WERI-Rb-1 (cell line): ENCODE results near the gene BLACAT1.

Experiments
- DNase-seq: peaks from one replicate; pipeline ENCODE4 v3.0.0-alpha.2; 2020
- H3K27ac ChIP-seq: fragments of 250-450 bp; sonication (Bioruptor Pico); 2 replicates; pipeline ENCODE4 v1.5.1; 2020; ENCODE audit warnings: mild to moderate bottlenecking, moderate library complexity
- H3K27me3 ChIP-seq: fragments of 250-450 bp; sonication (Bioruptor Pico); 2 replicates; pipeline ENCODE4 v1.5.1; 2021; ENCODE audit warnings: mild to moderate bottlenecking, low read depth, moderate library complexity; ENCODE audit not compliant: insufficient read depth, severe bottlenecking
- H3K36me3 ChIP-seq: fragments of 250-450 bp; sonication (Bioruptor Pico); 2 replicates; pipeline ENCODE4 v1.5.1; 2020; ENCODE audit warnings: mild to moderate bottlenecking, moderate library complexity
- H3K4me3 ChIP-seq: 2 replicates; pipeline ENCODE4 v1.5.1; 2011; ENCODE audit warnings: low read depth, mild to moderate bottlenecking, control low read depth, low read length
- H3K9me3 ChIP-seq: fragments of 250-450 bp; sonication (Bioruptor Pico); 2 replicates; pipeline ENCODE4 v1.5.1; 2021; ENCODE audit warnings: mild to moderate bottlenecking, moderate library complexity; ENCODE audit not compliant: severe bottlenecking
- TF ChIP-seq, protein P1 (sequence below): IDR thresholded peaks from 2 replicates; pipeline ENCODE4 v1.5.1; 2011; ENCODE audit warnings: low read depth, mild to moderate bottlenecking, control low read depth, inconsistent platforms, low read length

BLACAT1 gene

DNA sequence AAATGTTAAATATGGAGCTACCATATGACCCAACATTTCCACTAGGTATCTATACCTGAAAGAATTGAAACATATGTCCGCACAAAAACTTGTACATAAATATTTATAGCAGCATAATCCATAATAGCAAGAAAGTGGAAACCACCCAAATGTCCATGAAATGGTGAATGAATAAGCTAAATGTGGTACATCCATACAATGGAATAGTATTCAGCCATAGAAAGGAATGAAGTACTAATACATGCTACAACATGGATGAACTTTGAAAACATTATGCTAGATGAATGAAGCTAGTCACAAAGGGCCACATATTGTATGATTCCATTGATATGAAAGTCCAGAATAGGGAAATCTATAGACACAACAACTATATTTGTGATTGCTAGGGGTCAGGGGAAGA is 20.0 kb upstream of the BLACAT1 start:
- peaks cover 14% of the 10 kb centered on the region for H3K27me3 ChIP-seq
- no peak for DNase-seq
- H3K4me3 ChIP-seq: no peak overlapping the region
- H3K27ac ChIP-seq: no peak overlapping the region
- TF ChIP-seq, protein P1, sequence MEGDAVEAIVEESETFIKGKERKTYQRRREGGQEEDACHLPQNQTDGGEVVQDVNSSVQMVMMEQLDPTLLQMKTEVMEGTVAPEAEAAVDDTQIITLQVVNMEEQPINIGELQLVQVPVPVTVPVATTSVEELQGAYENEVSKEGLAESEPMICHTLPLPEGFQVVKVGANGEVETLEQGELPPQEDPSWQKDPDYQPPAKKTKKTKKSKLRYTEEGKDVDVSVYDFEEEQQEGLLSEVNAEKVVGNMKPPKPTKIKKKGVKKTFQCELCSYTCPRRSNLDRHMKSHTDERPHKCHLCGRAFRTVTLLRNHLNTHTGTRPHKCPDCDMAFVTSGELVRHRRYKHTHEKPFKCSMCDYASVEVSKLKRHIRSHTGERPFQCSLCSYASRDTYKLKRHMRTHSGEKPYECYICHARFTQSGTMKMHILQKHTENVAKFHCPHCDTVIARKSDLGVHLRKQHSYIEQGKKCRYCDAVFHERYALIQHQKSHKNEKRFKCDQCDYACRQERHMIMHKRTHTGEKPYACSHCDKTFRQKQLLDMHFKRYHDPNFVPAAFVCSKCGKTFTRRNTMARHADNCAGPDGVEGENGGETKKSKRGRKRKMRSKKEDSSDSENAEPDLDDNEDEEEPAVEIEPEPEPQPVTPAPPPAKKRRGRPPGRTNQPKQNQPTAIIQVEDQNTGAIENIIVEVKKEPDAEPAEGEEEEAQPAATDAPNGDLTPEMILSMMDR: no peak
- H3K36me3 ChIP-seq: no peaks in the 10 kb centered on the region
- peaks cover 17% of the 10 kb centered on the region for H3K9me3 ChIP-seq

DNA sequence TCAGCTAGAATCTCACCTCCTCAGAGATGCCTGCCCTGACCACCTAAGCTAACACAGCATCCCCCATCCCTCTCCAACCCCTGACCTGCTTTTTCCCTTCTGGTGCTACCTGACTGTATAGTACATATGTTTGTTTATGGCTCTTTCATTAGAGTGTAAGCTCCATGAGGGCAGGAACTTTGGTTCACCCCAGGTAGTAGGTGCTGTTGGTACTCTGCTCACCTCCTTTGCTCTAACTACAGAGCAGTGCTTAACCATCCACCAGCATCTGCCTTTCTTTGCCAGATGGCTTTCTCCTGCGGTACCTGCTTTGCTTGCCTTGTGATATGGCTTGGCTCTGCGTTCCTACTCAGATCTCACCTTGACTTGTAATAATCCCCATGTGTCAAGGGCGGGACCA is 18.7 kb upstream of the BLACAT1 start:
- Histone ChIP-seq H3K4me3 (no peak overlapping the region), H3K27ac (no peak overlapping the region), H3K27me3 (peaks cover 9% of the 10 kb centered on the region), H3K36me3 (no peaks in the 10 kb centered on the region), H3K9me3 (peaks cover 17% of the 10 kb centered on the region)
- no peak for DNase-seq
- TF ChIP-seq, protein P1: no peak

DNA sequence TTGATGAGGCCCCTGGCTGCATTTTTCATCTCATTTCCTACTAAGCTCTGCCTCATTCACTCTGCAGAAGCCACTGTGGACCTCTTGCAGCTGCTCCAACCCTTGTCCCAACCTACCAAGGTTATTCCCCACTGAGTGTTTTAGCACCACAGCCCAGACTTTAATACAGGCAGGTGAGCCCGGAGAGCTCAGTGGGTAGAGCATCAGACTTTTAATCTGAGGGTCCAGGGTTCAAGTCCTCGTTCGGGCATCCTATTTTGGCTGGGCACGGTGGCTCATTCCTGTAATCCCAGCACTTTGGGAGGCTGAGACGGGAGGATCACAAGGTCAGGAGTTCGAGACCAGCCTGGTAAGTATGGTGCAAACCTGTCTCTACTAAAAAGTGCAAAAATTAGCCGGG is 18.1 kb upstream of the BLACAT1 start:
- DNase-seq: no peak
- no peaks in the 10 kb centered on the region for H3K36me3 ChIP-seq
- TF ChIP-seq, protein P1: no peak
- H3K27ac ChIP-seq: no peak overlapping the region
- H3K9me3 ChIP-seq: peaks cover 17% of the 10 kb centered on the region
- no peak overlapping the region for H3K4me3 ChIP-seq
- peaks cover 13% of the 10 kb centered on the region for H3K27me3 ChIP-seq

DNA sequence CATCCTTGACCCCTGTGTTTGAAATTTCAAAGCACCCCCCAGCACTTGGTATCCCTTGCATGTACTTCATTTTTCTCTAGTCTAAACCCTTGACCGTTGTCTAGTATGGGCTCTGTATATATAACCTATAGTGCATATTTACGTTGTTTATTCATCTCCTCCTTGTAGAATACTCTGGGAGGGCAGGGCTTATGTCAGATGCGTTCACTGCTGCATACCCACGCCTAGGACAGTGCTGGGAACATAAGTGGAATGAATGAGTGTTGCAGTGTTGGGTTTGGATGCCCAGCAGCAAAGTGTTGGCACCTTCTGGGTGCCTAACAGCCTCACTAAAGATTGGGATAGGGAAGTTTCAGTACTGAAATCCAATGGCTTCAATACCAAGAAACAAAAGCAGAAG is 17.6 kb upstream of the BLACAT1 start:
- TF ChIP-seq, protein P1: no peak
- Histone ChIP-seq H3K4me3 (no peak overlapping the region), H3K27me3 (peaks cover 16% of the 10 kb centered on the region), H3K27ac (no peak overlapping the region), H3K9me3 (peaks cover 17% of the 10 kb centered on the region), H3K36me3 (no peaks in the 10 kb centered on the region)
- no peak for DNase-seq

DNA sequence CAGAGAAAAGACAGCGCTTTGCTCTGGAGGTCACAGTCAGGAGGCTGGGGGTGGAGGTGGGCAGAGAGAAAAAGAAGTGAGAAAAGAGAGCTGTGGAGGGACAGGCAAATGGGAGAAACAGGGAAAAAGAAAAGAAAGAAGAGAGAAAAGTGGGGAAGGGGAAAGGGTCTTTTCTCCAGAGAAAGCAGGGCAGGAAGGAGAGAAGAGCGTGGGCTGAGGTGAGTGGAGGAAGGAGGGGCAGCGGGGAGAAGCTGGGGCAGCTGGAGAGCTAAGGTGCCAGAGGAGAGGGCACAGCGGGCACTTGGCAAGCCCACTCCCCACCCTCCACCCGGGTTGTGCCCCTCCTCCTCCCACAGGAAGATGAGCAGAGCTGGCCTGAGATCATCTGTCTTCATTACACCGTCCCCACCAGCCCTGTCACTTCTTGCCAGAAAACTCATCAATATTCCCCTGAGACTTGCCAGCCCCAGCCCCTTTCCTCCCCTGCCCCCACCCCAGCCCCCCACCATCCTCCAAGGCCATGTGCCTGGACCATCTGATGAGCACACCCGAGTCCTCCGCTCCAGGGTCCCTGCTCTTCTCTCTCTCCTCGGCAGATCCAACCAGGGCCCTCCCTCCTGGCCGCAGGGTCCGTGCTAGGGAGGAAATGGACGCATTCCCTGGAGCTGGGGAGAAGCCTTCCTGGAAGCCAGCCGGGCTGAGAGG is 17.0 kb upstream of the BLACAT1 start:
- TF ChIP-seq, protein P1: no peak
- peak; percentile 78 for DNase-seq
- peaks cover 16% of the 10 kb centered on the region for H3K27me3 ChIP-seq
- no peak overlapping the region for H3K4me3 ChIP-seq
- no peaks in the 10 kb centered on the region for H3K36me3 ChIP-seq
- H3K9me3 ChIP-seq: peaks cover 17% of the 10 kb centered on the region
- no peak overlapping the region for H3K27ac ChIP-seq

DNA sequence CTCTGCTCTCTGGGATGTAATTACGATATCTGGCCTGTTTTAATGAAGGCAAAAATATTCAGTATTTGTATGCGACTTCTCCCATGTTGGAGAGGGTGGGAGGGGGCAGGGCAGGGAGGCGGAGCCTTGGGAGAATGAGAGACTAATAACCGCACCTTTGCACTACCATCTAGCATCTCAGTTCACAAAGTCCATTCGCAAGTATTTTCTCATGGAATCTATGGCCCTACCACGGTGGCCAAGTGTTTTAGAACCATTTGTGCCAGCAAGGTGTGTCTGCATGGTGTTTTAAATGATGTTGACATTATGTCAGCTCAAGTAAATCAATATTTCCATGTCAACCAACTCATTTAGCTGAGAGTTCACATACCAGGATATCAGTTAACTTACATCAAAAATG is 14.3 kb upstream of the BLACAT1 start:
- Histone ChIP-seq H3K4me3 (no peak overlapping the region), H3K9me3 (peaks cover 7% of the 10 kb centered on the region), H3K36me3 (no peaks in the 10 kb centered on the region), H3K27ac (no peak overlapping the region), H3K27me3 (peaks cover 33% of the 10 kb centered on the region)
- no peak for DNase-seq
- TF ChIP-seq, protein P1: no peak
